AG10803 (cell line): Measurements from ENCODE around the gene FCHSD1.

Source experiments
- DNase-seq: peaks from one replicate; pipeline ENCODE4 v3.0.0; 2010; ENCODE audit warnings: low read depth
- H3K4me3 ChIP-seq: 2 replicates; pipeline ENCODE4 v1.5.1; 2011; ENCODE audit warnings: mild to moderate bottlenecking, low read length, control low read depth
- TF ChIP-seq, protein P1 (sequence below): conservative IDR thresholded peaks from 2 replicates; pipeline ENCODE4 v1.5.1; 2011; ENCODE audit warnings: mild to moderate bottlenecking, low read length, control low read depth, inconsistent platforms

FCHSD1 gene

DNA sequence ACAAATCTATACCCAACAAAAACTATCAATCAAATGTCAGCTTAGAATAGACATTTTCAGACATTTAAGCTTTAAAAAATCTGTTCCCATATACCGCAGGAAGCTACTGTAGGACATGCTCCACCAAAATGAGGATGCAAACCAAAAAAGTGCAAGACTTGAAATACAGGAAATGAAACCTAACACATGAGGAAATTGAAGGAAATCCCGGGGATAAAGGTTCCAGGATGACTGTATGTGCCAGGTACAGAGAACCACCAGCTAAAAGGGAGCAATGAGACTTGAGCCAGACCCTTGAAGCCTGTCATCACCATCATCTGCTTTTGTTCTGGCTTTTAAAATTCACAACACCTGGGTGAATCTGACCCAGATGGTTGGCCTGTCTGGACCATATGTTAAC, 53.8 kb downstream of the FCHSD1 start:
- no peak for DNase-seq
- TF ChIP-seq, protein P1, sequence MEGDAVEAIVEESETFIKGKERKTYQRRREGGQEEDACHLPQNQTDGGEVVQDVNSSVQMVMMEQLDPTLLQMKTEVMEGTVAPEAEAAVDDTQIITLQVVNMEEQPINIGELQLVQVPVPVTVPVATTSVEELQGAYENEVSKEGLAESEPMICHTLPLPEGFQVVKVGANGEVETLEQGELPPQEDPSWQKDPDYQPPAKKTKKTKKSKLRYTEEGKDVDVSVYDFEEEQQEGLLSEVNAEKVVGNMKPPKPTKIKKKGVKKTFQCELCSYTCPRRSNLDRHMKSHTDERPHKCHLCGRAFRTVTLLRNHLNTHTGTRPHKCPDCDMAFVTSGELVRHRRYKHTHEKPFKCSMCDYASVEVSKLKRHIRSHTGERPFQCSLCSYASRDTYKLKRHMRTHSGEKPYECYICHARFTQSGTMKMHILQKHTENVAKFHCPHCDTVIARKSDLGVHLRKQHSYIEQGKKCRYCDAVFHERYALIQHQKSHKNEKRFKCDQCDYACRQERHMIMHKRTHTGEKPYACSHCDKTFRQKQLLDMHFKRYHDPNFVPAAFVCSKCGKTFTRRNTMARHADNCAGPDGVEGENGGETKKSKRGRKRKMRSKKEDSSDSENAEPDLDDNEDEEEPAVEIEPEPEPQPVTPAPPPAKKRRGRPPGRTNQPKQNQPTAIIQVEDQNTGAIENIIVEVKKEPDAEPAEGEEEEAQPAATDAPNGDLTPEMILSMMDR: no peak
- no peak overlapping the region for H3K4me3 ChIP-seq

DNA sequence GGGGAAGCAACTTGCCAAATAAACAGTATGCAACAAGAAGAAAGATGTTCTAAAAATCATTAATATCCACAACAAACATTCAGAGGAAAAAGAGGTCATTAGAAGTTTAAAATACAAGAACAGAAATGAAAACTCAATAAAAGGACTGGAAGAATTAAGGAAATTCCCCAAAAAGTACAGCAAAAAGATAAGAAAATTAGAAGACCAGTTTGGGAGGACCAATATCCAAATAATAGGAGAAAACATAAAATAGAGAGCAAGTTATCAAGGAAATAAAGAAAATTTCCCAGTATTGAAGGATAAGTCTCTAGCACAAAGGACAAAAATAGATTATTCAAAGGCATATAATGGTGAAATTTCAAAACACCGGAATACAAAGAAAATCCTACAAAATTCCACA, 54.4 kb downstream of the FCHSD1 start:
- H3K4me3 ChIP-seq: no peak overlapping the region
- TF ChIP-seq, protein P1: no peak
- DNase-seq: no peak

DNA sequence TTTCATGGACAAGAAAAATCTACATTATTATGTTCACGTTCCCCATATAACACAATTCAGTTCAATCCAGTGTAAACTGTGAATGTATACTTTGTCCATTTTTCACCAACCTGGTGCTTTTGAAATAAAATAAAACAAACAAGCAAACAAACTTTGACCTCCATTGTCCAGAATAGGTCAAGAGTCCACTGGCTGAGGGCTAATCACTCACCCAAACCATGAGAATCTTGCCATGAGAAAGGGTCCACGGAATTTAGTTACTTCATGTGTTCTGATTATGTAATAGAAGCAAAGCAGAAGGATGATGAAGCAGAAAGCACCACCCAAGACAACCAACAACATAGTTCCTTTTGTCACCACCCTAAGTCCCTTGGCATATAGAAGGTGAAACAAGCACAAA, 61.1 kb downstream of the FCHSD1 start:
- TF ChIP-seq, protein P1: no peak
- DNase-seq: no peak
- H3K4me3 ChIP-seq: no peak overlapping the region
